Left lung (tissue), 10 donors: Measurements from ENCODE around the gene PPFIA4. TPM values are rescaled to one million over a fixed set of nuclear protein-coding genes. Genes with fewer than 3 reads are reported as not detected.

Source experiments
- ATAC-seq: fragments of 200-7000 bp; cut with Tn5 transposase; one replicate; pipeline ENCODE4 v1.9.1; 2020; ENCODE audit warnings: moderate library complexity
- DNase-seq, 4 donors: peaks; one replicate each; pipeline ENCODE4 v3.0.0-alpha.2; 2013 to 2020
- H3K27ac ChIP-seq, 2 donors: fragments of 200-600 bp; sonication (generic) in 1 of 2; one replicate each; pipeline versions ENCODE4 v1.5.0 to v1.8.0; 2020 to 2021
- H3K27me3 ChIP-seq, 2 donors: fragments of 200-600 bp; sonication (generic) in 1 of 2; one replicate each; pipeline versions ENCODE4 v1.5.0 to v1.8.0; 2020 to 2021
- H3K36me3 ChIP-seq, 2 donors: fragments of 200-600 bp; sonication (generic) in 1 of 2; one replicate each; pipeline versions ENCODE4 v1.5.0 to v1.8.0; 2020 to 2021
- H3K4me1 ChIP-seq, 2 donors: fragments of 200-600 bp; one replicate each; pipeline ENCODE4 v1.8.0; 2021
- H3K4me3 ChIP-seq, 2 donors: fragments of 200-600 bp; sonication (generic) in 1 of 2; one replicate each; pipeline versions ENCODE4 v1.5.0 to v1.8.0; 2020 to 2021; ENCODE audit warnings: mild to moderate bottlenecking in 1 of 2
- H3K9me3 ChIP-seq, 2 donors: fragments of 200-600 bp; sonication (generic) in 1 of 2; one replicate each; pipeline versions ENCODE4 v1.5.0 to v1.8.0; 2020 to 2021
- CTCF ChIP-seq, 2 donors: fragments of 200-600 bp; sonication (generic) in 1 of 2; IDR thresholded peaks; one replicate each; pipeline versions ENCODE4 v1.5.0 to v1.8.0; 2021; ENCODE audit warnings: antibody characterized with exemption in 2 of 2
- intact Hi-C, 2 donors: fragments of 100-400 bp; cut with DNase I; formaldehyde crosslinking; loops; one replicate each; pipeline versions ENCODE4 v1.11.2 to v1.14.2; 2022
- polyA plus RNA-seq, 6 donors: library from polyadenylated mRNA; unstranded; fragments of 120-200 nt; gene quantifications; one replicate each; pipeline ENCODE4 v1.2.1, GENCODE V29; 2013; ENCODE audit not compliant: insufficient read length in 6 of 6
- total RNA-seq, 2 donors: library from RNA; stranded (reverse); fragmentation: NEBNext Ultra II Directional; extraction: Animal tissue kit (Norgen Biotek cat#: 25700); gene quantifications; one replicate each; pipeline ENCODE4 v1.2.1, GENCODE V29; 2021
- donor health status: DM: no; HTN: yes; CAD: no.
- donor health status: DM: no; HTN: no; CAD: no.

PPFIA4 gene
- total and polyA plus RNA-seq, 8 donors: 1.3 to 5.1 (median 3.3) TPM

DNA sequence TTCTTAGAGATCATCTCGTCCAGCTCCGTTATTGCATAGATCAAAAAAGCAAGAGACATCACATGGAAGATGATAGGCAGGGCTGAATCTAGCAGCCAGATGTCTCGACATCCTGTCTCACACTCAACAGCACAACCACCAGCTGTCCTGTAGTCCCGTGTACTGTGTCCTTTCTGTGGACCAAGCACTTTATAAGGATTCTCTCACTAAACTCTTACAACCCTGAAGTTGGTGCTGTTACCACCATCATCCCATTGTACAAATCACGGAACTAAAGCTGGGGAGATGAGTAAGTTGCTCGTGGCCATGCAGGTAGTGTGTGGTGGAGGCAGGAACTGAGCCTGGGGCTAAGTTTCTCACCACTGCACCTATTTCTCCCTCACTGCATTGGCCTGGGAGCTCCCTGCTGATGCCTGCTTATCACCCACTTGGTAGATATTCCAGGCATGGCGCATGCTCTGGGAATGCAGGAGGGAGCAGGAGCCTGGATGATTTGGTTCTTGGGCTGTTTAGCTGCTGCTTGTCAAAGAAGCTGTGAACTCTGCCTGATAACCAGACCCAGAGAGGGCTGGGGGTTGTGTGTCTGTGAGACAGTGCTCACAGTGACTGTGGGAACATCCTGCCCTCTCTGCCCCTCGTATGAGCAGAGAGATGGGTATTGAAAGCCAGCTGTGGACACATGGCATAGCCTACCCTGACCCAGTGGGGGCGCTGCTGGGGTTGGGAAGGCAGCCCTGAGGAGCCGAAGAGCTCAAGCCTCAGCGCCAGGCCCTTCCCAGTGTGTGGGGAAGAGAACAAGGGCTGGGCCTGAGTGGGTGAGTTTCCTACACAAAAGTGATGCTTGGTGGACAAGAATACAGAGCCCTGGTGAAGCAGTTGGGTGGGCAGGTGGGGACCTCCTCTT lies 13.6 kb downstream of the PPFIA4 start:
- DNase-seq (no peak), ATAC-seq (no peak)
- no peaks in the 10 kb centered on the region for H3K36me3 ChIP-seq
- H3K4me1 ChIP-seq: peaks cover 0 to 5% of the 10 kb centered on the region in 2 donors
- no peak overlapping the region for H3K4me3 ChIP-seq
- intact Hi-C loops: loop anchor here in 1 of 2 donors (5.0 kb wide), 1 partner anchor 177 kb away; no protein-coding TSS in a partner anchor
- no peak overlapping the region for H3K27ac ChIP-seq
- no peaks in the 10 kb centered on the region for H3K9me3 ChIP-seq
- TF ChIP-seq CTCF (IDR thresholded peaks at IDR 0.05): no peak
- peaks cover 0 to 20% of the 10 kb centered on the region in 2 donors for H3K27me3 ChIP-seq

DNA sequence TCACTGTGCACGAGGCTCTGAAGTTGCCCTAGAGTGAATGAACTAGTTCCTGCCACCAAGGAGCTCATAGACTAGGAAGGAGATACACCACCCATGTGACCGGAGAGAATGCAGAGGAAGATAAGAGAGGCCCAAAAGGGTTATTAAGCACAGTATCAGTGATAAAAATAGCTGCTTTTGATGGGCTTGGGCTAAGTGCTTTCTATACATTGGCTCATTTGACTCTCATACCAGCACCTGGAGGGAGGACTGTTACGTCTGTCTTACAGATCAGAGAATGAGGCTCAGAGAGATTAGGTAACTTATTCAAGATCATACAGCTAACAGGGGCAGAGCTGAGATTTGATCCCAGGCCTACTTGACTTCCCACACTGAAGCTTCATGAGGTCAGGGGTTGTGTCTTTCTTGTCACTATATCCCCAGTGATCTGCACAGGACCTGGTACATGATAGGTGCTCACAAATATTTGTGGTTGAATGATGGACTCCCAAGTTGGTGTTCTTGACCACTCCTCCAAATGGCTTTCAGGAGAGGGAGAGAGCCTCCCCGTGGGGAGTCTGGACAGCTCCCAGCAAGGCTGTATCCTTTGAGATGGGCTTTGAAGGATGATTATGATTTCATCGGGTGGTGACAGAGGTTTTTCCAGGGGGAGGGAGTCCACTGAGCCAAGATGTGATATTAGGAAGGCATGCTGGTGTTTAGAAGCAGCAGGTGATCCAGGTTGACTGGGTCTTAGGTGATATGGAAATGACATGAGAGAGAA lies 14.4 kb downstream of the PPFIA4 start:
- Histone ChIP-seq H3K4me1 (peaks cover 0 to 5% of the 10 kb centered on the region in 2 donors), H3K36me3 (no peaks in the 10 kb centered on the region), H3K27me3 (peaks cover 0 to 20% of the 10 kb centered on the region in 2 donors), H3K9me3 (no peaks in the 10 kb centered on the region), H3K27ac (no peak overlapping the region), H3K4me3 (no peak overlapping the region)
- DNase-seq (no peak), ATAC-seq (no peak)
- TF ChIP-seq CTCF (IDR thresholded peaks at IDR 0.05): no peak
- intact Hi-C loops: no loop called here

DNA sequence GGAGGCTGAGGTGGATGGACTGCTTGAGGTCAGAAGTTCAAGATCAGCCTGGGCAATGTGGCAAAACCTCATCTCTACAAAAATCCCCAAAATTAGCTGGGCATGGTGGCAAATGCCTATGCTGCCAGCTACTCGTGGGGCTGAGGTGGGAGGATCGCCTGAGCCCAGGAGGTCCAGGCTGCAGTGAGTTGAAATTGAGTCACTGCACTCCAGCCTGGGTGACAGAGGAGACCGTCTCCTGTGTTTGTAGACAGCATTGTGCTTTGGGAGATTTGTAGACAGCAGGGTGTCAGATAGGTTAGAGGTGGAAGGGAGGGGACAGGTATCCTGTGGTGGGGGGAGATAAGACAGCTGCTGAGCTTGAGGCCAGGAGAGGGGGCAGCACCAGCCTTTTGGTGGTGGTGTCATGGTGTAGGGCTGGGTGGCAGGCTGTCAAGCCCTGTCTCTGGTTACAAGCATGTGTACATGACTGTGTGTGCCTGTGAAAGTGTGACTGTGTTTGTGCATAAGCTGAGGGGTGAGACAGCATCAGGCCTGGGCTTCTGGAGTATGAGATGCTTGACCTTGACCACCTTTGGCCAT lies 15.2 kb downstream of the PPFIA4 start:
- intact Hi-C loops: no loop called here

DNA sequence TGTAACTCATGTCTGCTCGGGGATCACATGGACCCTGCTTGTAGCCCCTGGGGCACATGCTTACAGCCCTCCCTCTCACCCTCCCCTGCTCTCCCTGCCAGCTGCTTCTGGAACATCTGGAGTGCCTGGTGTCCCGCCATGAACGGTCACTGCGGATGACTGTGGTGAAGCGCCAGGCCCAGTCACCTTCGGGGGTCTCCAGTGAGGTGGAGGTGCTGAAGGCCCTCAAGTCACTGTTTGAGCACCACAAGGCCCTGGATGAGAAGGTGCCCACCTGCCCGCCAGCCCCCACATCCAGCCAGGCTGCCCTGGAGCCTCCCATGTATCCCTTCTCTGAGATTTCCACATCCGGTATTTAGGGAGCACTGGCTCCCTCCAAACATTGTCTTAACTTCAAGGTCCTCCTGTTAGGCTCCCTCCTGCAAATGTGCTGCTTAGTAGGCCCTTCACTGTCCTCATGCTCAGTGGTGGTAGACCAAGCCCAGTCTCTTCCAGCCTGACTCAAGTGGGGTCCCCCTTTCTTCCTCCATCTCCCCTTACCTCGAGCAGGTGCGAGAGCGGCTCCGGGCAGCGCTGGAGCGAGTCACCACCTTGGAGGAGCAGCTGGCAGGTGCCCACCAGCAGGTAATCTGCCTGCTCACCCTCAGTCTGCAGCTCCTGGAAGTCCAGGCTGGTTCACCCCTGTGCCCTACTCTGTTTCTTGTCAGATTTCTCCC lies 17.7 kb downstream of the PPFIA4 start:
- no peak for ATAC-seq
- Histone ChIP-seq H3K9me3 (no peaks in the 10 kb centered on the region), H3K4me3 (no peak overlapping the region), H3K27ac (no peak overlapping the region), H3K4me1 (peaks cover 5 to 10% of the 10 kb centered on the region in 2 donors), H3K36me3 (no peaks in the 10 kb centered on the region), H3K27me3 (peaks cover 0 to 16% of the 10 kb centered on the region in 2 donors)
- TF ChIP-seq CTCF (IDR thresholded peaks at IDR 0.05): no peak
- intact Hi-C loops: no loop called here
- DNase-seq: no peak

More for the DNA sequence above, 15.2 kb downstream of the PPFIA4 start:
- Histone ChIP-seq H3K27me3 (peaks cover 0 to 20% of the 10 kb centered on the region in 2 donors), H3K36me3 (no peaks in the 10 kb centered on the region), H3K27ac (no peak overlapping the region), H3K4me1 (peaks cover 0 to 5% of the 10 kb centered on the region in 2 donors), H3K4me3 (no peak overlapping the region), H3K9me3 (no peaks in the 10 kb centered on the region)
- no peak for ATAC-seq
- no peak for TF ChIP-seq CTCF (IDR thresholded peaks at IDR 0.05)
- DNase-seq: no peak
